Measurements from ENCODE around the gene GCC1. TPM values are rescaled to one million over a fixed set of nuclear protein-coding genes. Genes with fewer than 3 reads are reported as not detected.
A peak's percentile ranks its signal among the peaks of the same experiment; 100 is the strongest.

GCC1 gene
- total RNA-seq, 1 experiment from 2014 or later, result 19.1 TPM

- BruUV-seq (replicated peaks), result no TSS peak
- in situ Hi-C loops (cut with HindIII; ENCODE audit: low pct_unique_long_range_greater_than_20kb, low sequenced_read_pairs), result no loop called here
- Histone ChIP-seq H3K4me3 (ENCODE audit: low read depth in 2 of 2, low read length in 2 of 2) (no peak overlapping the region), H3K27me3 (ENCODE audit: control insufficient read depth, insufficient read depth, low read length) (peaks cover 10% of the 10 kb centered on the region; the same call in 1 of the 2 replicates), H3K4me1 (ENCODE audit: control insufficient read depth, insufficient read depth, low read length) (no peaks in the 10 kb centered on the region), H3K27ac (ENCODE audit: low read length) (no peak overlapping the region), H3K9me3 (ENCODE audit: control insufficient read depth, insufficient read depth, low read depth, low read length) (no peaks in the 10 kb centered on the region), H3K36me3 (ENCODE audit: control insufficient read depth, insufficient read depth, low read length) (no peaks in the 10 kb centered on the region)
- intact Hi-C loops (cut with micrococcal nuclease; ENCODE audit: unreplicated experiment), result no loop called here
- ATAC-seq (no peak), DNase-seq (ENCODE audit: low read depth, low spot score) (no peak)
- TF ChIP-seq, protein P1, sequence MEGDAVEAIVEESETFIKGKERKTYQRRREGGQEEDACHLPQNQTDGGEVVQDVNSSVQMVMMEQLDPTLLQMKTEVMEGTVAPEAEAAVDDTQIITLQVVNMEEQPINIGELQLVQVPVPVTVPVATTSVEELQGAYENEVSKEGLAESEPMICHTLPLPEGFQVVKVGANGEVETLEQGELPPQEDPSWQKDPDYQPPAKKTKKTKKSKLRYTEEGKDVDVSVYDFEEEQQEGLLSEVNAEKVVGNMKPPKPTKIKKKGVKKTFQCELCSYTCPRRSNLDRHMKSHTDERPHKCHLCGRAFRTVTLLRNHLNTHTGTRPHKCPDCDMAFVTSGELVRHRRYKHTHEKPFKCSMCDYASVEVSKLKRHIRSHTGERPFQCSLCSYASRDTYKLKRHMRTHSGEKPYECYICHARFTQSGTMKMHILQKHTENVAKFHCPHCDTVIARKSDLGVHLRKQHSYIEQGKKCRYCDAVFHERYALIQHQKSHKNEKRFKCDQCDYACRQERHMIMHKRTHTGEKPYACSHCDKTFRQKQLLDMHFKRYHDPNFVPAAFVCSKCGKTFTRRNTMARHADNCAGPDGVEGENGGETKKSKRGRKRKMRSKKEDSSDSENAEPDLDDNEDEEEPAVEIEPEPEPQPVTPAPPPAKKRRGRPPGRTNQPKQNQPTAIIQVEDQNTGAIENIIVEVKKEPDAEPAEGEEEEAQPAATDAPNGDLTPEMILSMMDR (IDR thresholded peaks at IDR 0.05), result no peak
- TF ChIP-seq REST (IDR thresholded peaks at IDR 0.05; ENCODE audit: insufficient read depth in 1 of 2, low read depth in 2 of 2, low read length in 1 of 2) (no peak), POLR2AphosphoS5 (IDR thresholded peaks at IDR 0.05; ENCODE audit: low read depth, low read length) (no peak), SIN3A (IDR thresholded peaks at IDR 0.05; ENCODE audit: borderline replicate concordance, insufficient read depth, low read depth, low read length) (no peak), TCF7L2 (IDR thresholded peaks at IDR 0.05; ENCODE audit: low read depth, low read length) (no peak)
- POLR2A ChIA-PET, result no interaction called here
- CTCF ChIA-PET, result no interaction called here
These were observed 15.5 kb upstream of the GCC1 start for GRCh38 chr7:127600885-127601284.

DNA sequence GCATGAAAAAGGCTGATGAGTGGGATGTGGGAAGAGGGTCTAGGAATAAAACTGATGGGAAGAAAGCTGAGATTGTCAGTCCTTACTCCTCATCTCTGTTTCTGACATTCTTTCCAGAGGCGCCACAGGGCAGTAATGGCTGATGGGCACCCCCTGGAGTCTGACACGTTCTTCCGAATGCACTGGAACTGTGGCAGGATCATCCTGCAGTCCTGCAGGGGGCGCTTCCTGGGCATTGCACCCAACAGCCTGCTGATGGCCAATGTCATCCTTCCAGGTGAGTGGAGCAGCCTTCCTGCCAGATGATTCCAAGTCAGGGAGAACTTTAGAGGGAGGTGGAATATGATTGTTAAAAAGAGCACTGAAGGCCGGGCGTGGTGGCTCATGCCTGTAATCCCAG lies 12.9 kb upstream of the GCC1 start:
- no peaks in the 10 kb centered on the region for H3K9me3 ChIP-seq (ENCODE audit: control insufficient read depth, insufficient read depth, low read depth, low read length)
- POLR2A ChIA-PET, result no interaction called here
- TF ChIP-seq TCF7L2 (IDR thresholded peaks at IDR 0.05; ENCODE audit: low read depth, low read length) (no peak), SIN3A (IDR thresholded peaks at IDR 0.05; ENCODE audit: borderline replicate concordance, insufficient read depth, low read depth, low read length) (no peak), REST (IDR thresholded peaks at IDR 0.05; ENCODE audit: insufficient read depth in 1 of 2, low read depth in 2 of 2, low read length in 1 of 2) (no peak), POLR2AphosphoS5 (IDR thresholded peaks at IDR 0.05; ENCODE audit: low read depth, low read length) (no peak)
- TF ChIP-seq, protein P1 (IDR thresholded peaks at IDR 0.05), result peak; percentile 68
- peaks cover 10% of the 10 kb centered on the region; the same call in 1 of the 2 replicates for H3K27me3 ChIP-seq (ENCODE audit: control insufficient read depth, insufficient read depth, low read length)
- no peak overlapping the region for H3K4me3 ChIP-seq (ENCODE audit: low read depth in 2 of 2, low read length in 2 of 2)
- intact Hi-C loops (cut with micrococcal nuclease; ENCODE audit: unreplicated experiment) (no loop called here), in situ Hi-C loops (cut with HindIII; ENCODE audit: low pct_unique_long_range_greater_than_20kb, low sequenced_read_pairs) (no loop called here)
- DNase-seq (ENCODE audit: low read depth, low spot score) (no peak), ATAC-seq (peak; percentile 61; the same call in 1 of the 2 replicates)
- no peak overlapping the region for H3K27ac ChIP-seq (ENCODE audit: low read length)
- BruUV-seq (replicated peaks), result no TSS peak
- no peaks in the 10 kb centered on the region for H3K36me3 ChIP-seq (ENCODE audit: control insufficient read depth, insufficient read depth, low read length)
- H3K4me1 ChIP-seq (ENCODE audit: control insufficient read depth, insufficient read depth, low read length), result no peaks in the 10 kb centered on the region
- CTCF ChIA-PET, result no interaction called here

Data from Panc1 (cell line).